IMR-90 (cell line): Measurements from ENCODE around the gene APC2. TPM values are rescaled to one million over a fixed set of nuclear protein-coding genes. Genes with fewer than 3 reads are reported as not detected.

Experiments
- ATAC-seq: fragments of 200-7000 bp; cut with Tn5 transposase; 2 replicates; pipeline ENCODE4 v1.9.1; 2020; ENCODE audit warnings: low read depth, mild to moderate bottlenecking, moderate library complexity
- BruUV-seq: library from RNA; stranded (reverse); fragments of 400-500 nt; replicated peaks from 2 replicates; lab custom pipeline; 2021; lab: Mats Ljungman, UMichigan
- CTCF ChIA-PET: fragments of 300-600 bp; formaldehyde crosslinking; extraction: SDS; loops from one replicate; lab custom pipeline; 2021; ENCODE audit warnings: antibody characterized with exemption; lab: Yijun Ruan, JAX
- POLR2A ChIA-PET: fragments of 300-600 bp; sonication (Branson Sonifier 250); formaldehyde crosslinking; loops from one replicate; lab custom pipeline; 2022; ENCODE audit warnings: antibody characterized with exemption; ENCODE audit not compliant: unreplicated experiment; lab: Charles Lee
- DNase-seq: peaks from one replicate; pipeline ENCODE4 v3.0.0; 2013
- H2AFZ ChIP-seq: replicated peaks from 2 replicates; pipeline ENCODE3; 2013; ENCODE audit warnings: low read length, mild to moderate bottlenecking; ENCODE audit not compliant: poor library complexity
- H2AK5ac ChIP-seq: 2 replicates; pipeline ENCODE4 v1.6.1; 2013; ENCODE audit warnings: low read depth, low read length, inconsistent platforms
- H2AK9ac ChIP-seq: replicated peaks from 2 replicates; pipeline ENCODE3; 2013; ENCODE audit warnings: mild to moderate bottlenecking, low read depth, low read length, moderate library complexity; ENCODE audit not compliant: poor library complexity
- H2BK120ac ChIP-seq: 2 replicates; pipeline ENCODE4 v1.6.1; 2013; ENCODE audit warnings: low read depth, low read length, inconsistent platforms
- H2BK15ac ChIP-seq: 3 replicates; pipeline ENCODE4 v1.6.1; 2013; ENCODE audit warnings: low read depth, low read length, inconsistent platforms
- H2BK20ac ChIP-seq: 2 replicates; pipeline ENCODE4 v1.6.1; 2013; ENCODE audit warnings: low read depth, mild to moderate bottlenecking, inconsistent platforms, low read length, moderate library complexity
- H2BK5ac ChIP-seq: 2 replicates; pipeline ENCODE4 v1.6.1; 2013; ENCODE audit warnings: mild to moderate bottlenecking, low read depth, low read length, inconsistent platforms; ENCODE audit not compliant: poor library complexity, severe bottlenecking
- H3K14ac ChIP-seq: replicated peaks from 2 replicates; pipeline ENCODE4 v1.6.1; 2013; ENCODE audit warnings: low read depth, low read length, inconsistent platforms
- H3K18ac ChIP-seq: 2 replicates; pipeline ENCODE4 v1.6.1; 2013; ENCODE audit warnings: low read depth, low read length, control low read depth
- H3K23ac ChIP-seq: 2 replicates; pipeline ENCODE4 v1.6.1; 2013; ENCODE audit warnings: low read depth, low read length, inconsistent platforms
- H3K27ac ChIP-seq: 2 replicates; pipeline ENCODE4 v1.5.1; 2013; ENCODE audit warnings: mild to moderate bottlenecking, control low read depth, low read length; ENCODE audit not compliant: insufficient read depth
- H3K27me3 ChIP-seq: 2 replicates; pipeline ENCODE4 v1.6.1; 2013; ENCODE audit warnings: low read length; ENCODE audit not compliant: control insufficient read depth, insufficient read depth
- H3K36me3 ChIP-seq: 2 replicates; pipeline ENCODE4 v1.6.1; 2013; ENCODE audit warnings: low read length, mixed read lengths; ENCODE audit not compliant: control insufficient read depth, insufficient read depth
- H3K4ac ChIP-seq: 2 replicates; pipeline ENCODE4 v1.6.1; 2013; ENCODE audit warnings: low read depth, low read length, inconsistent platforms
- H3K4me1 ChIP-seq: 2 replicates; pipeline ENCODE4 v1.6.1; 2013; ENCODE audit warnings: low read length, mixed read lengths; ENCODE audit not compliant: control insufficient read depth, insufficient read depth
- H3K4me2 ChIP-seq: 2 replicates; pipeline ENCODE4 v1.6.1; 2013; ENCODE audit warnings: low read depth, mild to moderate bottlenecking, control low read depth, low read length, moderate library complexity
- H3K4me3 ChIP-seq: 2 replicates; pipeline ENCODE4 v1.5.1; 2013; ENCODE audit warnings: low read depth, mild to moderate bottlenecking, control low read depth, low read length, moderate library complexity; ENCODE audit not compliant: insufficient read depth
- H3K56ac ChIP-seq: 2 replicates; pipeline ENCODE4 v1.6.1; 2013; ENCODE audit warnings: low read length, inconsistent platforms; ENCODE audit not compliant: insufficient read depth; ENCODE audit errors: extremely low read depth
- H3K79me1 ChIP-seq, 2 experiments: 2 replicates each; pipeline ENCODE4 v1.6.1; 2013; ENCODE audit warnings: low read length in 2 of 2, inconsistent platforms in 1 of 2, low read depth in 1 of 2
- H3K9ac ChIP-seq: 2 replicates; pipeline ENCODE4 v1.6.1; 2013; ENCODE audit warnings: low read depth, low read length, control low read depth
- H3K9me1 ChIP-seq: 2 replicates; pipeline ENCODE4 v1.6.1; 2013; ENCODE audit warnings: low read length, inconsistent platforms; ENCODE audit not compliant: insufficient read depth
- H3K9me3 ChIP-seq: 2 replicates; pipeline ENCODE4 v1.6.1; 2013; ENCODE audit warnings: low read length; ENCODE audit not compliant: control insufficient read depth, insufficient read depth
- H4K20me1 ChIP-seq: 2 replicates; pipeline ENCODE4 v1.6.1; 2013; ENCODE audit warnings: low read length, inconsistent platforms; ENCODE audit not compliant: insufficient read depth
- H4K5ac ChIP-seq: 2 replicates; pipeline ENCODE4 v1.6.1; 2013; ENCODE audit warnings: mild to moderate bottlenecking, low read depth, low read length, control low read depth
- H4K8ac ChIP-seq, 2 experiments: 2 replicates each; pipeline ENCODE4 v1.6.1; 2013; ENCODE audit warnings: low read depth in 2 of 2, low read length in 2 of 2, control low read depth in 1 of 2, inconsistent platforms in 1 of 2
- H4K91ac ChIP-seq: 2 replicates; pipeline ENCODE4 v1.6.1; 2013; ENCODE audit warnings: low read depth, low read length, inconsistent platforms; ENCODE audit not compliant: insufficient read depth
- RFX5 ChIP-seq: IDR thresholded peaks from 2 replicates; pipeline ENCODE4 v1.8.0; 2012; ENCODE audit warnings: low read depth, mild to moderate bottlenecking, low read length, moderate library complexity
- WGBS, 2 experiments: methylation state at CpG; one replicate each; pipeline versions ENCODE4 v1.1.5 to v1.1.7; 2013; ENCODE audit warnings: missing lambda C conversion rate in 2 of 2; ENCODE audit not compliant: insufficient read length in 1 of 2; ENCODE audit errors: extremely low coverage in 2 of 2; 5-methylcytosine and 5-hydroxymethylcytosine counted together
- dilution Hi-C: fragments of 300-500 bp; cut with HindIII; formaldehyde crosslinking; loops from one replicate; pipeline ENCODE4 v1.14.3; 2018; ENCODE audit warnings: low sequenced_read_pairs; ENCODE audit not compliant: unreplicated experiment
- in situ Hi-C: fragments of 300-500 bp; cut with MboI; formaldehyde crosslinking; loops from 3 replicates; pipeline ENCODE4 v1.14.3; 2019; ENCODE audit warnings: low sequenced_read_pairs, inconsistent platforms, mixed read lengths
- intact Hi-C: fragments of 100-400 bp; cut with micrococcal nuclease; formaldehyde crosslinking; loops from 2 replicates; pipeline ENCODE4 v1.10.0; 2022
- polyA plus RNA-seq, 3 experiments: library from polyadenylated mRNA; depleted of rRNA; stranded (reverse); fragments of >200 nt; gene quantifications; 2 replicates each; pipeline ENCODE4 v1.2.3, GENCODE V29; 2012; ENCODE audit warnings: low replicate concordance in 1 of 3
- total RNA-seq: library from RNA; depleted of rRNA; stranded (reverse); fragments of >200 nt; gene quantifications from 2 replicates; pipeline ENCODE4 v1.2.3, GENCODE V29; 2012
- TF ChIP-seq, protein P1 (sequence below): fragments of 150-350 bp; IDR thresholded peaks from 2 replicates; pipeline ENCODE4 v1.6.1; 2017; ENCODE audit warnings: mild to moderate bottlenecking, antibody characterized with exemption, low read length, low read depth

APC2 gene
- total and polyA plus RNA-seq, 2 of the 4 experiments (the other 2 are of a cell fraction), result 0.36 to 0.41 TPM

DNA sequence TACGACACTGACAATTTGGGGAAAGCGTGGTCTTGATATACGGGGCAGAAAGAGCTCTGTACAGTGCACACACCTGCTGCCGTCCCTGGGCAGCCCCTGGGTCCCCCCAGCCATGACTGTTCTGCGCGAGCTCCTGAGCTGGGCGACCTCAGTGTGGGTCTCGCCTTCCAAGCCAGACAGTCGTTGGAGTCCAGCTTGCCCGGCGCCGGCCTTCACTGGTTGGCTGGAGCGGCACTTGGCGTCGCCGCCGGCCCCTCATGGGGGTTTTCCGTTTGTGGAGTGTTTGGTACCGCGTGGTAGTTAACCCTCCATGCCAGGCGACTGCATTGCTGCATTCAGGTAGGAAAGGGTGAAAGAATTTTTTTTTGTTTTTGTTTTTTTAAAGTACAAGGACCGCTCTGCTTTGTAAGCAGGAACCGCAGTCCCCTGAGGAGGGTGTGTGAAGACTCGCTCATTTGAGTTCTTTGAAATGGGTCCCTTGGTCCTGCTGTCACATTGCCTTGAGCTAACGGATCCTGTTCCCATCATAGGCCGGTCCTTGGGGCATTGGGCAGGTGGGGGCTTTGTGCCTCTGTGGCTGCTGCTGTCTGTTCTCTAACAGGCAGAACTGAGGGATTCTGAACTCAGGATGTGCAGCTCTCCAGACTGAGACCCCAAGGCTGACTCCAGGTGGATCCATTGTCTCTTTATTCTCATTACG is 22.6 kb upstream of the APC2 start:
- peaks cover 72% of the 10 kb centered on the region for H3K36me3 ChIP-seq
- H2AK5ac ChIP-seq, result no peak overlapping the region
- TF ChIP-seq, protein P1, sequence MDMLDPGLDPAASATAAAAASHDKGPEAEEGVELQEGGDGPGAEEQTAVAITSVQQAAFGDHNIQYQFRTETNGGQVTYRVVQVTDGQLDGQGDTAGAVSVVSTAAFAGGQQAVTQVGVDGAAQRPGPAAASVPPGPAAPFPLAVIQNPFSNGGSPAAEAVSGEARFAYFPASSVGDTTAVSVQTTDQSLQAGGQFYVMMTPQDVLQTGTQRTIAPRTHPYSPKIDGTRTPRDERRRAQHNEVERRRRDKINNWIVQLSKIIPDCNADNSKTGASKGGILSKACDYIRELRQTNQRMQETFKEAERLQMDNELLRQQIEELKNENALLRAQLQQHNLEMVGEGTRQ, result no peak
- no peak for TF ChIP-seq RFX5
- ChIA-PET POLR2A (no interaction called here), CTCF (no interaction called here)
- H3K18ac ChIP-seq, result no peak overlapping the region
- H3K4ac ChIP-seq, result no peak overlapping the region
- no peak overlapping the region for H3K56ac ChIP-seq
- 0 out of 2 replicates have a peak, but pooled peaks cover 3% of the 10 kb centered on the region for H3K9me1 ChIP-seq
- no peak overlapping the region for H2AFZ ChIP-seq
- peaks cover 30 to 77% of the 10 kb centered on the region in 2 experiments for H3K79me1 ChIP-seq
- H3K27ac ChIP-seq, result no peak overlapping the region
- H3K4me2 ChIP-seq, result no peak overlapping the region
- H2BK15ac ChIP-seq, result no peak overlapping the region
- H3K23ac ChIP-seq, result no peak overlapping the region
- no peak overlapping the region for H2BK120ac ChIP-seq
- no peaks in the 10 kb centered on the region for H3K4me1 ChIP-seq
- H4K20me1 ChIP-seq, result peaks cover 54% of the 10 kb centered on the region
- dilution Hi-C loops, result no loop called here
- no TSS peak for BruUV-seq
- no peak overlapping the region for H2BK5ac ChIP-seq
- 95% methylated on average over 10 of the region's 27 CpGs; no CpG with 5 or more reads in 1 of the 2 experiments for WGBS, 2 experiments
- in situ Hi-C loops, result no loop called here
- H3K27me3 ChIP-seq, result no peaks in the 10 kb centered on the region
- H3K4me3 ChIP-seq, result no peak overlapping the region
- H2AK9ac ChIP-seq, result no peak overlapping the region
- no peak overlapping the region for H4K91ac ChIP-seq
- H3K9ac ChIP-seq, result no peak overlapping the region
- no peak for ATAC-seq
- H3K9me3 ChIP-seq, result no peaks in the 10 kb centered on the region
- no peak overlapping the region for H4K8ac ChIP-seq
- H3K14ac ChIP-seq, result no peak overlapping the region
- no peak overlapping the region for H2BK20ac ChIP-seq
- no peak for DNase-seq
- intact Hi-C loops, result no loop called here
- no peak overlapping the region for H4K5ac ChIP-seq
